DMS153 treated with DMSO at 0.1 percent for 48 hours (cell line): ENCODE measurements around the gene CLEC2B.

ENCODE experiments used
- DNase-seq: peaks from one replicate; lab custom pipeline; 2025; ENCODE audit not compliant: unreplicated experiment; lab: John Stamatoyannopoulos, UW

Gene CLEC2B

GRCh38 chr12:9870286-9870866, 1.2 kb upstream of the CLEC2B start:
- no peak for DNase-seq

- no peak for DNase-seq
Measured at GRCh38 chr12:9868951-9869306, 225 bp downstream of the CLEC2B start.

- no peak for DNase-seq
Measured at GRCh38 chr12:9868311-9868801, 798 bp downstream of the CLEC2B start.

GRCh38 chr12:9867531-9867930, 1.6 kb downstream of the CLEC2B start:
- no peak for DNase-seq

GRCh38 chr12:9866860-9867269, 2.3 kb downstream of the CLEC2B start:
- DNase-seq: no peak

GRCh38 chr12:9864913-9865675, 4.1 kb downstream of the CLEC2B start:
- DNase-seq: no peak

- DNase-seq: no peak
Measured at GRCh38 chr12:9858135-9858534, 11.0 kb downstream of the CLEC2B start.

GRCh38 chr12:9856894-9857293, 12.3 kb downstream of the CLEC2B start:
- DNase-seq: no peak

GRCh38 chr12:9856151-9856550, 13.0 kb downstream of the CLEC2B start:
- no peak for DNase-seq

GRCh38 chr12:9851927-9852326, 17.2 kb downstream of the CLEC2B start:
- DNase-seq: no peak

GRCh38 chr12:9851050-9851449, 18.1 kb downstream of the CLEC2B start:
- no peak for DNase-seq

- no peak for DNase-seq
Measured at GRCh38 chr12:9848899-9849298, 20.3 kb downstream of the CLEC2B start.

GRCh38 chr12:9843407-9843806, 25.7 kb downstream of the CLEC2B start:
- no peak for DNase-seq

- DNase-seq: no peak
Measured at GRCh38 chr12:9831720-9832119, 37.4 kb downstream of the CLEC2B start.

- no peak for DNase-seq
Measured at GRCh38 chr12:9829982-9830381, 39.2 kb downstream of the CLEC2B start.

- DNase-seq: no peak
Measured at GRCh38 chr12:9829483-9829882, 39.7 kb downstream of the CLEC2B start.

- no peak for DNase-seq
Measured at GRCh38 chr12:9827209-9827888, 41.8 kb downstream of the CLEC2B start, which contains the start of gene KLRF1. TSS of gene KLRF1 (plus strand) at chr12:9827481. CDS start at chr12:9827545, 64 bp downstream.

GRCh38 chr12:9820281-9820930, 48.7 kb downstream of the CLEC2B start:
- DNase-seq: no peak

- peak; percentile 43 for DNase-seq
Measured at GRCh38 chr12:9813821-9814798, 55.0 kb downstream of the CLEC2B start.

GRCh38 chr12:9811621-9812020, 57.5 kb downstream of the CLEC2B start:
- no peak for DNase-seq
